Bronchial epithelial cell (primary cell): ENCODE results near the gene SINHCAF. TPM values are rescaled to one million over a fixed set of nuclear protein-coding genes. Genes with fewer than 3 reads are reported as not detected.
A peak's percentile ranks its signal among the peaks of the same experiment; 100 is the strongest.

Experiments used
- DNase-seq: peaks from one replicate; pipeline ENCODE4 v3.0.0-alpha.2; 2010; ENCODE audit warnings: low read depth
- FAIRE-seq: peaks from 2 replicates; lab custom pipeline; 2011; peaks lifted over from hg19 to GRCh38; lab: Jason Lieb, UNC
- H3K27me3 ChIP-seq: 2 replicates; pipeline ENCODE4 v1.5.1; 2011; ENCODE audit warnings: low read length; ENCODE audit not compliant: control insufficient read depth, insufficient read depth
- H3K36me3 ChIP-seq: 2 replicates; pipeline ENCODE4 v1.5.1; 2011; ENCODE audit warnings: low read length; ENCODE audit not compliant: control insufficient read depth, insufficient read depth
- H3K4me3 ChIP-seq: 2 replicates; pipeline ENCODE4 v1.5.1; 2011; ENCODE audit warnings: mild to moderate bottlenecking, low read depth, low read length, control low read depth
- total RNA-seq: library from RNA; depleted of rRNA; stranded (reverse); fragments of >200 nt; gene quantifications from 2 replicates; pipeline ENCODE4 v1.2.1, GENCODE V29; 2014
- TF ChIP-seq, protein P1 (sequence below): IDR thresholded peaks from 2 replicates; pipeline ENCODE4 v1.5.1; 2011; ENCODE audit warnings: mild to moderate bottlenecking, moderate library complexity, low read length, control low read depth, inconsistent platforms; ENCODE audit not compliant: insufficient read depth, severe bottlenecking

SINHCAF gene
- total RNA-seq, 1 donor from 2014 or later, result 182 TPM

DNA sequence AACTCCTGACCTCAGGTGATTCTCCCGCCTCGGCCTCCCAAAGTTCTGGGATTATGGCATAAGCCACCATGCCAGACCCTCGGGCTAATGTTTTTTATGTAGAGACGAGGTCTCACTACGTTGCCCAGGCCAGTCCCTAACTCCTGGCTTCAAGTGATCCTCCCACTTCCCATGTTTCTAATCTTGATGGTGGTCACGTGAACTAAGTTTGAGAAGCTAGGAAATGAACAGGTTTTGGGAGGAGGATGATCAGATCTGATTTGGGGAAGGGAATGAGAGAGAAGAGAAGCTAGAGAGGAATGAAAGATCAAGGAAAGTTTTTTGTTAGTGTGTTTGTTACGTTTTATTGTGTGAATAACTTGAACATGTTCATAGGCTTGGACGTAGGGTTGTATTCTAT, 17.2 kb upstream of the SINHCAF start:
- FAIRE-seq (no peak), DNase-seq (no peak)
- no peaks in the 10 kb centered on the region for H3K27me3 ChIP-seq
- TF ChIP-seq, protein P1, sequence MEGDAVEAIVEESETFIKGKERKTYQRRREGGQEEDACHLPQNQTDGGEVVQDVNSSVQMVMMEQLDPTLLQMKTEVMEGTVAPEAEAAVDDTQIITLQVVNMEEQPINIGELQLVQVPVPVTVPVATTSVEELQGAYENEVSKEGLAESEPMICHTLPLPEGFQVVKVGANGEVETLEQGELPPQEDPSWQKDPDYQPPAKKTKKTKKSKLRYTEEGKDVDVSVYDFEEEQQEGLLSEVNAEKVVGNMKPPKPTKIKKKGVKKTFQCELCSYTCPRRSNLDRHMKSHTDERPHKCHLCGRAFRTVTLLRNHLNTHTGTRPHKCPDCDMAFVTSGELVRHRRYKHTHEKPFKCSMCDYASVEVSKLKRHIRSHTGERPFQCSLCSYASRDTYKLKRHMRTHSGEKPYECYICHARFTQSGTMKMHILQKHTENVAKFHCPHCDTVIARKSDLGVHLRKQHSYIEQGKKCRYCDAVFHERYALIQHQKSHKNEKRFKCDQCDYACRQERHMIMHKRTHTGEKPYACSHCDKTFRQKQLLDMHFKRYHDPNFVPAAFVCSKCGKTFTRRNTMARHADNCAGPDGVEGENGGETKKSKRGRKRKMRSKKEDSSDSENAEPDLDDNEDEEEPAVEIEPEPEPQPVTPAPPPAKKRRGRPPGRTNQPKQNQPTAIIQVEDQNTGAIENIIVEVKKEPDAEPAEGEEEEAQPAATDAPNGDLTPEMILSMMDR, result no peak
- H3K4me3 ChIP-seq, result no peak overlapping the region
- H3K36me3 ChIP-seq, result no peaks in the 10 kb centered on the region

DNA sequence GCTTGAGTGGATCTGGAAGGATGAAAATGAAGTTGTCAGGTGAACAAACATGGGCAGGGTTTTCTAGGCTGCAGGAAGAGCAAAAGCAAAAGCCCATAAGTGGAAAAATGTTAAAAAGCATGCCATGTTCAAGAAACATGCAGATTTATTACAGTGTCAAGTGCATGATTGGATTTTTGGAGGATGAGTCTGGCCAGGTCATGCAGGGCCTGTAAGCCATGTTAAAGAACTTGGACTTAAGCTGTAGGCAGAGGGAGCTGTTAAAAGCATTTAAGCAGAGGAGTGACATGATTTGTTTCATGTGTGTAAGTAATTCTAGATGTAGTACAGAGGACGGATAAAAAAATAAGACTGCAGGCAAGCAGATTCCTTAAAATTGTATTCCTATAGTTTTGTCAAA, 16.3 kb upstream of the SINHCAF start:
- Histone ChIP-seq H3K36me3 (no peaks in the 10 kb centered on the region), H3K4me3 (no peak overlapping the region), H3K27me3 (no peaks in the 10 kb centered on the region)
- DNase-seq (no peak), FAIRE-seq (no peak)
- TF ChIP-seq, protein P1, result no peak

DNA sequence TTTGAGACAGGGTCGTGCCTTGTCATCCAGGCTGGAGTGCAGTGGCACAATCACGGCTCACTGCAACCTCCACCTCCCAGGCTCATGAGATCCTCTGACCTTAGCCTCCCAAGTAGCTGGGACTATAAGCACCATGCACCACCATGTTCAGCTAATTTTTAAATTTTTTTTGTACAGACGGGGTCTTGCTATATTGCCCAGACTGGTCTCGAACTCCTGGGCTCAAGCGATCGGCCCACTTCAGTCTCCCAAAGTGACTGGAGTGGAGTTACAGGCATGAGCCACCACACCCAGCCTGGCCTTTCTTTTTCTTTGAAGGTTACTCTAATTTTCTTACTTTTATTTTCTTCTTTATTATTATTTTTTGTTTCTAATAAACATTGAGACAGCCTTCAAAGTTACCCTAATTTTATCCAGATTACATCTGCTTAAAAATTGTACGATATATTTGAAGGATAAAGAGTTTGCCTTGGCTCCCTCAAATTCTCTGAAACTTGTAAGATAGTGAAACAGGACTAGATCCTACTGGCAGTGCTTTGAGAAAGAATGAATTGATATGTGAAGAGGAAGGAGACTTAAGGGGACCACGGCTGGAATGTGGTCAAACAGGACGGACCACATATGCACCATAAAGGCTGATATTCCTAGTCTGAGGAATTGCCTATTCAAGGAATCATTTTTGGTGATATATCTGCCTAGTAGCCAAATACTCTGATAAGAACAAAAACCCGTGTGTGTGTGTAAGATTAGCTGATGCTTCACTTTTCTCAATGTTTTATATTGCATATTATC, 14.1 kb upstream of the SINHCAF start:
- DNase-seq, result peak; percentile 58
- no peaks in the 10 kb centered on the region for H3K36me3 ChIP-seq
- H3K4me3 ChIP-seq, result no peak overlapping the region
- H3K27me3 ChIP-seq, result no peaks in the 10 kb centered on the region
- TF ChIP-seq, protein P1, result no peak
- no peak for FAIRE-seq

DNA sequence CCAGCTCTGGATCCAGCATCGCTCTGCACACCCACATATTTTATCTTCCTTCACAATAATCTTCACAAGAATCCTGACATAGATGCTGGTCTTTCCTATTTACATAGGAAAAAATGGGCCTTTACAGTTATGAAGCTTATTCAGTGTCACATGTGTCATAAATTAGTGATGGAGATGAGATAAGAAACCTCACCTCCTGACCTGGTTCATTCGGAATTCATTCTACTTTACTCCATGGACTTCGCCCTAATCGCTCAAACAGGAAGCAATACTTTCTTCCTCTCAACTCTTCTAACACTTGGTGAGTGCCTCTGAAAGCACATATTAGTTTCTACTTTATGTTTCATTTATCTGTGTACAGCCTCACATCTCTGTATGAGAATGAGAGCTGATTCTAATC, 12.0 kb upstream of the SINHCAF start:
- H3K27me3 ChIP-seq, result no peaks in the 10 kb centered on the region
- no peaks in the 10 kb centered on the region for H3K36me3 ChIP-seq
- no peak overlapping the region for H3K4me3 ChIP-seq
- TF ChIP-seq, protein P1, result no peak
- DNase-seq (no peak), FAIRE-seq (no peak)

DNA sequence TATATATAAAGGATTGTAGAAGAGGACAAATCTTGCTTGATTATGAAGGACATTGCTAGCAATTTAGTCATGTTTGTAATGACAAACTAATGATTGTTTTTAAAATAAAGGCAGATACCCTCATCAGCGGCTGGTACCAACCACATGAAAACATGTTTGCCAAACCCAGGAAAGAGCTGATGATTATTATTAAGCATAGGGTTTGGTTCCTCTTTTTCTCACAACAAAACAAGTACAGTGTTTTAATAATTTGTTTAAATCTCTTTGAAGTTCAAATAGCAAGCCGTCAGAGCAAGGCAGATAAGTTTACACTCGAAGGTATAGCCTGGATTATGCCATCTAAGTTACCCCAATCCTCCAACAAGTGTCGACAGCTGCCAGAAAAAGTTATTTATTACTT, 5.3 kb upstream of the SINHCAF start:
- Histone ChIP-seq H3K27me3 (no peaks in the 10 kb centered on the region), H3K36me3 (no peaks in the 10 kb centered on the region), H3K4me3 (no peak overlapping the region)
- no peak for FAIRE-seq
- TF ChIP-seq, protein P1, result no peak
- no peak for DNase-seq
